NOMO-1 (cell line): Measurements from ENCODE around the gene NRXN3.

Experiments used
- DNase-seq, 2 experiments: peaks; one replicate each; lab custom pipeline; 2025; ENCODE audit not compliant: unreplicated experiment in 2 of 2; lab: John Stamatoyannopoulos, UW

NRXN3 gene

DNA sequence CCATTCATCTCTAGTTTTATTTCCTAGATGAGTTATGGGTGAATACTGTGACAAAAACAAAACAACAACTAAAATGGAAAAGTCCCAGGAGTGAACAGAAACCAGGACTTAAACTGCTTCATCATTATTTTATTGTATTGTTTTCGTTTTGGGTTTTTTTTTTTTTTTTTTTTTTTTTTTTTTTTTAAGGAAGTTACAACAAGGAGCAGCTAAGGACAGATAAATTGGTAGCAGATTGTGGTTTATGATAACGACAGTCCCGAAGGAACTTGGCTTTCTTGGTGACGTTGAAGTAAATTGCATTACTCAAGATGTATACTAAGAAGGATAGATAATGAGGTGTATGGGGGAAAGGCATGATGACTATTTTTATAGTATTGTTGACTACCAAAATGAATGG is 866.3 kb downstream of the NRXN3 start:
- peak in 1 of 2 experiments; percentile 25 for DNase-seq

DNA sequence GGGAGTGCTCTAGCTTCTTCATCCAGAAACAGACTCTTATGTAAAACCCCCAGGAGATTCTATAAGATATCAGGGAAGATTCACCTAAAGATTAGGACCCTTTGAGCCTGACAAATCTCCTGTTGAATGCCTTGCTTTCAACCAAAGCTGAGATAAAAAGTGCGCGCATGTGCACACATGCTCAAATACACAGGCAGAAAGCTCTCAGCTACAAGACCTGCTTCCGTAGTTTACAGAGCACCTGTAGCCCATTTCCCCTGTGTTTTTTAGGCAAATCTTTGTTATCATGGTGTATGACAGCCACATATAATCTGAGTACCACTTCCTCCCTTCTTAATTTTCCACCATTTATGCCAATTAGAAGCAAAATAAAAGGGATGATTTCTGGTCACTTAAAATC is 866.9 kb downstream of the NRXN3 start:
- DNase-seq = no peak

DNA sequence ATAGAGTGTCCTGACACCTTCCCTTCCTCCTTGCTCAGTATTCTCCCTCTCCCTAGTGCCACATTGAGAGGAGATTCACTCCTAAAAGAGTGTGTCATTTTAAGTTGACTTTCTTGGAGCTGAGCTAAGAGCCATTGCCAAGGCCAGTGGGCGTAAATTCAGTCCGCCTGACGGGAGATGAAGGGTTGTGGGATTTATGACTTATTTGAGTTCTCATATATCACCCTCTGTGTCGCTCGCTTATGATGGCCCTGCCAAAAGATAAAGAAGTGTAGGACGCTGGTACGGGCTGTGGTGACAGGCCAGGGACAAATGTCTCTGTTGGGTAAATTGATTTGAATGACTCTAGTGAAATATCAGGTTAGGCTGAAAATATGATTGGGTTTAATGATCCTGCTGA is 867.4 kb downstream of the NRXN3 start:
- DNase-seq = no peak

DNA sequence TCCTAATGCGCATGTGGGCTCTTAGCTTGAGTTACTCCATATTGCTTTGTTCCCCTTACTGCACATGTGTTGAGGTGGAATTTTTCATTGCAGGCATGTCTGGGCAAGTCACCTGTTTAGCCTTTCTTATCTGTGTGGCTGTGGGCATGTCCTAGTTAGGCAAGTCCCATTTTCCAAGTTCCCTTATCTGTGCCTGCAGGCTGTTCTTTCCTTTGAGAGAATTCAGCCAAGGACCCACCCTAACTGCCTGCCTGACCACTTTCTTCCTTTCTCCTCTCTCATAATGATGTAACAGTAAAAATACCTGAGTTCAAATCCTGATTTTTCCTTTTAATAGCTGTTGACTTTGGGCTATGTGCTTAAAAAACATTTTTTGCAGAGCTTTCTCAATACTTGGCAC is 870.6 kb downstream of the NRXN3 start:
- DNase-seq = no peak

DNA sequence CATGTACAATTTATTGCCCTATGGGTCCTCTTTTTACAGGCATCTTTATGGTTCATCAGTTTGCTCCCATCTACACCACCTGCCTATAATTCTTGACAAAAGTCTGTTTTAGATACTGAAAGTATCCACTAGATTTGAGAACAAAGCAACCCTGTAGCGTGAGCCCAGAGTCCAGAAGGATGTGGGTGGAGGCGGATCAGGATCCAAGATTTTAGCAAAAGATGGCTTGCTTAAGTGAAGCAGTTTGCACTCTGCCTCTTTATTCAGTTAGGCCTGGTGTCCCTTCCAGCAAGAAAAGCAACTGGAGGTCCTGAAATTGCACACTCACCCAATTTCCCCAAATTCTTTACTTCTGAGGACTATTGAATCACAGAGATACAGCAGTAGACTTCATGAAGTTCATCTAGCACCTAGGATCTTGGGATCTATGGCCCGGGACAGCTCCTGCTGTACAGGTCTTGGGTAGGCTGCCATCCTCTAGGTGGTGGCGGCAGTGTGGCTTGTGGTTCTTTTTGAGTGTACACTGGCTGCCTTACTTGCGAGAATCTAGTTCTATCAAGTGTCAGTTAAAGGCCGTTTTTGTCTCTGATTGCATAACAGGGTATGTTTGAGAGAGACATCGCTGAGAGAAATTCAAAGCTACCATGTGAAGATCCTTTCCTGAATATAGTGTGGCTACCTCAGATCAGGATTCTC is 873.2 kb downstream of the NRXN3 start:
- peak in 1 of 2 experiments; percentile 28 for DNase-seq

DNA sequence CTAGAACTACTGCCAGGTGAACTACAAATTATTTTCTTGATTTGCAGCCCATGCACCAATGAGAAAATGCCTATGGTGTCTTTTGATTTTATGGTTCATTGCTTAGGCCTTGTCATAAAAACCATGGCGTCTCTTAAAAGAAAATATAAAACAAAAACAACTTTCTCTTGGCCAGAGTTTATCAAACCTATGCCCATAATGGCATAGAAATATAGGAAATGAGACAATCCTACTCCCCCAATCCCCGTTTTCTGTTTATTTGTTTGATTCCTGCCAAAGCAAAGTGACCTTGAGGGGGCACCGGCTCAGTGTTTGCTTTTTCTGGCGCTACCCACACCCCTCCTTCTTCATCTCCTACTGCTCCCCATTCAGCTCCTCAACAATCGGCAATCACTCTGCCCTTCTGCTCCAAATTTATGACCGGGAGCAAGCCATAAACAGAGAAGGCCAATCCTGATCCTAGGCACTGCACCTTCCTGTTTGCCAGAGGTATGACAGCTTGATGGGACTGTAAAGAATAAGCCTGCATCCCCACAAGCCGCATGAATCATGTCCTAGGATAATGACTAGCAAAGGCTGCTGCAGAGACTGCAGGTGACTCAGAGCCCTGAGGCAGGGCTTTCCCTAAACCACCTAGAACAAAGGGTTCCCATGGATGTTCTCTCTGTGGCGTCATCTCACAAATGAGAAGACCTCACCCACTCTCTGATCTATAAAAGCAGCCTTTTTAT is 874.9 kb downstream of the NRXN3 start:
- no peak for DNase-seq

DNA sequence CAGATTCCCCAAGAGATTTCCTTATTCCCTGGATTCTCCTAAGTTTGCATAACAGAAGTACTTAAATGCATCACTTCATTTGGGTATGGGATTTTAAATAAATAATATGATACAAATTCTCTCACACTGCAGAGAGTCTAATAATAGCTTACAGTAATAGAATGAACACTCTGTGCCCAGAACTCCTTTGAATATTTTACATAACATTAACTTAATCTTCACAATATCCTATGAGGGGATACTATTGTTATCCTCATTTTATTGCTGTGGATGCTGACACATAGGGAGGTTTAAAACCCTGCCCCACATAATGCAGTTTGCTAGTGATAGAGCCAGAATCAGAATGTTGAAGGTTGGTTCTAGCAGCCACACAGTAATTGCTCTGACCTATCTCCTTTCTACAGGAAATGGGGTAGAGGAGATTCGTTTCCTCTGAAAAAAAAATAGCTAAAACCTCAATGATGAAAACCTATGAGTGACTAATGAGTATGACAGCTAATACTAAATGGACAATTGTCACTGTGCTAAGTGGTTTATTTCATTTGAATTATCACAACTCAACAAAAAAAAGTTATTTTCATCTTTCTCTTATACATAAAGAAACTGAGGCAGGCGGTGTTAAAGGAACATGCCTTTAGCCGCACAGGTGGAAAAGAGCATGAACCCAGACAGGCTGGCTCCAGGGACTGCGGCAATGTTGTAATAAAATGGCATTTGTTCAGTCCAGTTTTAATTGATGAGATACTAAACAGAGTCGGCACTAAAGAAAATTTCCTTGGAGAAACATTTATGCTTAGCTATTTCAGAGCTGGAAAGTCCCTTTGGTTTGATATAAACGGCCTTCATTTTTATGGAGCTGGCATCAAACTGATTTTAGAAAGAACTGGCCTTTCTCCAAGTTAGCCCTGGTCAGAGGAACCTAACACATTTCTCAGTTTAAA is 880.9 kb downstream of the NRXN3 start:
- DNase-seq = peak in 1 of 2 experiments; percentile 46

DNA sequence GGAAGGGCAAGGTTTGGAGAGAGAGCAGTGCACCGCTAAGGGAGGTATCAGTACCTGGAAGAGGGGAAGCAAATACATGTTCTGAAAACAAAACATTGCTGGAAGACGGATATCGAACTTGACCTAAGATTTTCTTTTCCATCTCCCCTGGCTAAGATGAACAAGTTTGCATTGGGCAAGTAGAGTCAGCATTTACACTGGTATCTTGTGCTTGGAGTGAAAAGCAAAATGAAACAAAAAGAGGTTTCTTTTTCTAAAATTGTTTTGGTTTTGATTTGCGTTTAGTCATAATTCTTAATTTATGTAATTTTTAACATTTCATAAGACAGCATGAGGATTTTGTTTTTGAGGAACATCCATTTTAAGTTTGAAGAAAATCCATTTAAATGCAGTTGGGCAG is 881.6 kb downstream of the NRXN3 start:
- no peak for DNase-seq

DNA sequence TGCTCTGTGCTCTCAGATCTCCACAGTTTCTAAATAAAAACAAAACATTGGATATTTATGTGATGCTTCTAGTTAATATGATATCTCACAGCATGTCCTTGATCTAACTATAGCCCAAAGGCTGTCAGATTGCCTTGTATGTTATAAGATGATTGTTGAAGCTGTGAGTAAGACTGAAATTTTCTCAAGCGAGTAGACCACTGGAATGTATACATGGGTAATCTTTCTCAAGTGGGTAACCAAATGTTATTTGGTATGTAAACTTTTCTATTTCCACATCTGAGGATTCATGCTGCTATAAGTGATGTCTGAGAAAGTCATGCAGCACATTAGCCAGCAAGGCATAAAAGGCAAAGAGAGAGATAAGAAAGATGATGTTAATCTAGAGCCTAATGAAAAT is 886.7 kb downstream of the NRXN3 start:
- DNase-seq = no peak

DNA sequence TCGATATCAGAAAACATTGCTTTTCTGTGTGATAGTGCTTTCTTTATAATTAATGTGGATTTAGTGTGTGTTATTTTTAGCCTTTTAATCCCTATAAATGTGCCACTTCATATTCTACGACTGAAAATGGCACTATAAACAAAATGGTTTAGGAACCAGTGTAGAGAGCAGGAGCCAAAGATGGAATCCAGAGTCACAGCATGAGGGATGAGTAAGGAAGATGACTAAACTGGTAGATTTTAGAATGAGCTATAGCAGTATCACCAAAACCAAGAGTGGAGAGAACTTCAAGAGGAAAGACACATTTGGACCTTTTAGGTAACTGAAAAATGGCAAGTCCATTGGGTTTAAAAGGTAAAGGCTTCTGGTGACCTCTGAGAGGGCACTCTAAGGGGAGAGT is 887.2 kb downstream of the NRXN3 start:
- no peak for DNase-seq

DNA sequence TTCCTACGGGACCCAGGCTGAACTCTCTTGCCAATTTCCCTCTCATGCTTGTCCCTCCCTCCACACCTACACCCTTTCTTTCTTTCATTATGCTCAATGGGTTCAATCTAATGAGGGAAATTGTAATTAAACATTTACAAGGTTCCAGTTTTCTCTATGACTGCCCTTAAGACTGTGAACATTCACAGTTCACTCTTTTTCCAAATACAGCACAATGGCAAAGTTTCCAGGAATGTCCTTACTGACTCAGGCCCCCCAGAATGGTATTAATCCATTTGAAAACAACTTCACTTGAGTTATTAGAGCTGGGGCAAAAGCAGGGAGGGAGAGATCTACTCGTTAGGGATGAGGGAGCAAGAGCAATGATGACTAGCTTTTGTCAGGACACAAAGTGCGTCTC is 892.1 kb downstream of the NRXN3 start:
- DNase-seq = no peak

DNA sequence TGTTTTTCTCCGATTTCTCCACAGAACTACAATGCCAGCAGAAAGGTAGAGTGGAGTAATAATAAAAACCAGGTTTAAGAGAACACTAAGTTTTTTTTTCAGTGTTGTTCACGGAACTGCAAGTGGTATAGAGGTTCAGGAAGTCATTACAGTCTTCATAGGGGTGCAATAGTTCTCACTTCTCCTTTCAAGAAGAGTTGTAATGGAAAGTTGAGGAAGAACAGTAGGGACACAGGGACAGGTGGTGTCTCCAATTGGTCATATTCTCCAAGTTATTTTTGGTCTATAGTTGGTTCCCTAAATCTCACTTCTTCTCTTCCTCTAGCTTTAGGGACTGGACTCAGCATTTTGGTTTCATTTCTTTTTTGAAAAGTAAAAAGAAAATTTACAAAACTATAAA is 894.0 kb downstream of the NRXN3 start:
- DNase-seq = peak in 1 of 2 experiments; percentile 40

DNA sequence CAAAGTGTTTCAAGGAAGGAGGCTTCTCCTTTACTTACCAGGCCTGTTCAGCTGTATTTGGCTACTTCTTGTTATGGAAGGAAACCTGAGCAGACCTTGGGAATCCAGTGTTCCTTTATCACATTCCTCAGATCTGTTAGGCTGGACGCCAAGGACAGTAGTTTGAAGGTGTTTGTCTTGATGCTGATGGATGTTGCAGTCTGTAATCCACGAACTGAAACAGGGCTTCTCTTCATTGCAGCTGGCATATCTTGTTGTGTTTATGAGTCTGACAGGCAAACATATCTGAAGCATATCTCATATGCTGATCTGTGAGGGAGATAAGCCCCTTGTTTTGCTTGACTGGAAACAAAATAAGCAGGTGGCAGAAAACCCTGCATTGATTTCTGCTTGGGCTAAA is 904.3 kb downstream of the NRXN3 start:
- DNase-seq = no peak

DNA sequence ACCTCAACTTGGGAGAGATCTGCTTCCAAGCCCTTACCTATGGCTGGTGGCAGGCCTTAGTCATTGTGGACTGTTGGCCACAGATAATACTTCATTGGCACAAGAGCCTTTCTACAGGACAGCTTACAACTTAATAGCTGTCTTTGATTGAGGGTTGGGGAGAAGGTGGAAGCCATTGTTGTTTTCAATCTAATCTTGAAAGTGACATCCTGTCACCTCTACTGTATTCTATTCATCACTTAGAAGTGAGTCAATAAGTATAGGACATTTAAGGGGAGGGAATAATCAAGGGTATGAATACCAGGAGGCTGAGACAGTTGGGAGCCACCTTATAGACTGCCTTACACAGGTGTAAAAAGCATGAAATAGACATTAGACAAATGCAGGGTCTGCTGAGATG is 906.3 kb downstream of the NRXN3 start:
- DNase-seq = no peak

DNA sequence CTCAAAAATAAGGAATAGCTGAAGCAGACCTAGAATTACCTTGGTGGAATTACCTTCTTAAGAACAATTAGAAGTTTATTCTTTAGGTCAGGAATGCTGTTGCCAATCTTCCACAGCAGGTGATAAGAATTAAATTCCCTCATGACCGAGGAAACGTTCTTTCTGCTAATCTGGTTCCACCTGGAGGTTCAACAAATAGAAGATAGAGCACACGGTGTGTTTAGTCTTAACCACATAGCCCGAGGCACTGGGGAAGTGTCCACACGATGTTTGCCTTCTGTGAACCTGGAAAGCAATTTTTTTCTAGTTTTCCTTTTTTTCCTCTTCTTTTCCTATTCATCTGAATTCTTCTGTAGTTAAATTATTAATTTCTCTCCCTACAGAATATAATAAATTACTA is 906.9 kb downstream of the NRXN3 start:
- DNase-seq = no peak

DNA sequence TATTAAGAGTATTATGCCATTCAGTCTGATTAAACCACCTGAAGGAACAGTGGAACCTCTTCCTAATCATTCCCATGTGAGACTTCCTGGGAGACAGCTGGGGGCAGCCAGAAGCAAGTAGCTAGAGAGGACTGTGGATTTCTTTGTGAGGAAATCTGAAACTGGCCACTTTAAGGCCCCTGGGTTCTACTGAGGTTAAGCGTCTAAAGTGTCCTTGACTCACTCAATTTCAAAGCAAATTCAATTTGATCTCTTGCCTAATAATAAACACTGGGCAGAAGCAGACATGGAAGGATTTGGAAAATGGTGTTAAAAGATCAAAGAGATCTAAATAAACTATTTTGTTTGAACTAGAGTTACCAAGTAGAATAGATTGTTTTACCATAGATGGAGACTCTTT is 909.9 kb downstream of the NRXN3 start:
- no peak for DNase-seq

DNA sequence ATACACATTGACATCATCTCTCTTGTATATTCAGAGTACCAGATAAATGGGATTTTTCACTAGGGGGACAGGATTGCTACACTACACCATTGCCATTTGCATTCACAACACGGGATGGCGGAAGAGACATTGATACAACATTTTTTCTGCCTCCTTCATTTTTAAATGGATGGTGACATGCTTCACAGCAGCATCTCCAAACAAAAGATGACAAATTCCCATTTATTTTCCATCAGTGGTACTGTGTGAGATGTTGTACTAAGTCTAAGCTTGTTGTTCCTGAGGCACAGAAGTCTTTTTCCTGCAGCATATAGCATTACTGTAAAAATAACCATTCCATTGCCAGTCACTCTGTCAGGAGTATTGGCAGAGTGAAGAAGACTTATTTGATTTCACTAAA is 912.7 kb downstream of the NRXN3 start:
- no peak for DNase-seq

DNA sequence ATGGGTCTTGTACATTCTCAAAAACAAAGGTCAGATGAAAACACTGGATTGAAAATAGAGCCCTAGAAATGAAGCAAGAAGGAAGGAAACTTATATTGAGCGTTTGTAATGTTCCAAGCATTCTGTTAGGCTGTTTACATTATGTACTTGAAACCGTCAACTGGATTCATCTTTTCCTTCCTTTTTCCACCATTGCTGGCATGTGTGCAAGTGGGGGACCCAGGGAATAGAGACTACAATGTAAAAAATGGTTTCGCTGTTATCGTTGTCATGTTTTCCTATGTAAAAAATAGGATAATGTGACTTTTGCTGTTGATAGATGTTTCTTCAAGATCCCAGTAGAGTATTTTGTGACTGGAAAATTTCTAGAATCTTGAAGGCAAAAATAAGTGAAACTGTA is 913.2 kb downstream of the NRXN3 start:
- DNase-seq = no peak

DNA sequence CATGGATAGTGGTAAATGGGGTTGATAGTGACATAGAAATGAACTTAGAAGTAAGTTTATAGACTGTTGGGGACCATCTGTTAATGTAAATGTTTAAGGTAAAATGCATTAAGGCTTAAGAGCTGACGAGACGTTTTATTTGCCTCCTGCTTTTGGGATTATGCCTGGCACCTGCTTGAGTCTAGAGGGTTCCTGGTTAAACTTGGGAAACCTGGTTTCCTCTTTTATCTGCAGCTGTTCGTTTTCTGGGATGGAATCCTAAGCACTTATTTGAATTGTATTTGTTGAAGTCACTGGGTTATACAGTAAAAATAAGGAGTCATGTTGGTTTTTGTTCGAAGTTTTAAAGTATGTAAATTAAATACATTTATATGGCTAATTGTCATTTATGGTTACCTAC is 914.7 kb downstream of the NRXN3 start:
- no peak for DNase-seq

DNA sequence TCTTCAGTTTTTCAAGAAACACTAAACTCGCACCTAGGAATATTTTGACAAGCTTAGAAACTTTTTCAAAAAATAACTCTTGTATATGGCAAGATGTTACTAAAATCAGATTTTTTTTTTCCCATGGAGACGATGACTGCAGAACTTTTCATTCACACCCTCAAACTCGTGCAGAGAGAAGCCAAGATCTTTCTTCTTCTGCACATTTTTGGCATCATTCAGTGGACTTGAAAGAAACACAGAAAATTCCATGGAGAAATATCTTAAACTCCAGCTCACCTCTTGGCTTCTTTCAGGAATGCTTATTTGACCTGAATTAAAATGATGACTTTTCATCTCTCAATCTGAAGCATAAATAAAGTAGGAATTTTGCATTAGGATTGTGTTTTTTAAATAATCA is 919.4 kb downstream of the NRXN3 start:
- no peak for DNase-seq

DNA sequence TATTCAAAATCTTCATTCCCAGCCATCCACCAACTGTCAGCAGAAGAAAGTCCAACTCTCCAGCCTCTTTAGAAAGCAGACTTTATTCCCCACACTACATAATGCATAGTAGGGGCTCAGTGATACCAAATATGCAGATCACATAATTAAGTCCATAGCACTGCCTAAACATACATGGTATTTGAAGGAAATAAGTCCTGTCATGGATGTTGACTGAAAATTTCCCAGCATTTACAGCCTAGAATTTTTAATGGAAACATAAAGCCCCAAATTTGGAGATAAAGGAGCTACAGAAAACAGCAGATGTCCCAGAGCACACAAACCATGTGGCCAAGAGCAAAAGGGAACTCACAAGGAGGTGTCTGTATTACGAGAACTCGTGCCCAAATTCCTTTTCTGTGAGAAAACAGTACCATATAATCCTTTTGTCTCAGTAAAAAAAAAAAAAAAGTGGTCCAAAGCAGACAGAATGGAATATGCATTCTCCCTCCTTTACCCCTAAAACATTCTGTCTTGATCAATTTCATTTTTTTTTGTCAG is 920.5 kb downstream of the NRXN3 start:
- DNase-seq = no peak
